Measurements from ENCODE around the gene NEU4. TPM values are rescaled to one million over a fixed set of nuclear protein-coding genes. Genes with fewer than 3 reads are reported as not detected.
A peak's percentile ranks its signal among the peaks of the same experiment; 100 is the strongest.

NEU4 gene
- total RNA-seq, 1 donor from 2014 or later: not detected

GRCh38 chr2:241773511-241774418, 35.2 kb upstream of the NEU4 start:
- DNase-seq (ENCODE audit: low spot score in 2 of 2): peak in 1 of 2 donors; percentile 54
- TF ChIP-seq CTCF (IDR thresholded peaks at IDR 0.05): no peak
- intact Hi-C loops (cut with DNase I): no loop called here

GRCh38 chr2:241774419-241775222, 34.4 kb upstream of the NEU4 start:
- Histone ChIP-seq H3K27me3 (peaks cover 4% of the 10 kb centered on the region), H3K9me3 (no peaks in the 10 kb centered on the region), H3K36me3 (no peaks in the 10 kb centered on the region), H3K27ac (no peak overlapping the region), H3K4me3 (no peak overlapping the region), H3K4me1 (no peaks in the 10 kb centered on the region)
- peak in 1 of 2 donors; percentile 63 for DNase-seq (ENCODE audit: low spot score in 2 of 2)
- TF ChIP-seq CTCF (IDR thresholded peaks at IDR 0.05): no peak
- intact Hi-C loops (cut with DNase I): no loop called here

More at GRCh38 chr2:241773511-241774418, 35.2 kb upstream of the NEU4 start:
- H3K9me3 ChIP-seq: no peaks in the 10 kb centered on the region
- H3K4me1 ChIP-seq: no peaks in the 10 kb centered on the region
- peaks cover 4% of the 10 kb centered on the region for H3K27me3 ChIP-seq
- no peak overlapping the region for H3K4me3 ChIP-seq
- no peak overlapping the region for H3K27ac ChIP-seq
- H3K36me3 ChIP-seq: no peaks in the 10 kb centered on the region

- Histone ChIP-seq H3K27ac (no peak overlapping the region), H3K4me3 (no peak overlapping the region), H3K27me3 (peaks cover 4% of the 10 kb centered on the region), H3K4me1 (no peaks in the 10 kb centered on the region), H3K36me3 (no peaks in the 10 kb centered on the region), H3K9me3 (no peaks in the 10 kb centered on the region)
- intact Hi-C loops (cut with DNase I): no loop called here
- TF ChIP-seq CTCF (IDR thresholded peaks at IDR 0.05): no peak
- DNase-seq (ENCODE audit: low spot score in 2 of 2): peak in 1 of 2 donors; percentile 58
Measured at GRCh38 chr2:241775223-241776177, 33.5 kb upstream of the NEU4 start.

GRCh38 chr2:241776336-241777169, 32.4 kb upstream of the NEU4 start, which contains the start of gene GAL3ST2:
GAL3ST2 (plus strand) TSS chr2:241776822; CDS start chr2:241776956, 134 bp downstream.
- no peak within 1 kb of the TSS for H3K27ac ChIP-seq
- no peak for TF ChIP-seq CTCF (IDR thresholded peaks at IDR 0.05)
- no peaks in the 10 kb centered on the region for H3K4me1 ChIP-seq
- no peaks in the 10 kb centered on the region for H3K9me3 ChIP-seq
- peaks cover 4% of the 10 kb centered on the region for H3K27me3 ChIP-seq
- H3K36me3 ChIP-seq: no peaks in the 10 kb centered on the region
- intact Hi-C loops (cut with DNase I): no loop called here
- DNase-seq (ENCODE audit: low spot score in 2 of 2): no peak
- no peak within 1 kb of the TSS for H3K4me3 ChIP-seq
